Prostate gland (tissue), 2 donors: ENCODE measurements around the gene CEP250. TPM values are rescaled to one million over a fixed set of nuclear protein-coding genes. Genes with fewer than 3 reads are reported as not detected.

Experiments
- DNase-seq: peaks from one replicate; pipeline ENCODE4 v3.0.0-alpha.2; 2019; ENCODE audit warnings: low spot score
- H3K27ac ChIP-seq, 2 donors: fragments of 200-600 bp; sonication (generic); 2 replicates each; pipeline ENCODE4 v1.5.1; 2017 to 2019
- H3K27me3 ChIP-seq: fragments of 200-600 bp; sonication (generic); replicated peaks from 2 replicates; pipeline ENCODE4 v1.5.1; 2019; ENCODE audit not compliant: insufficient read depth
- H3K36me3 ChIP-seq, 2 donors: fragments of 200-600 bp; sonication (generic); 1 replicate in 1 of 2; 2 replicates in 1 of 2; pipeline versions ENCODE4 v1.5.1 to v1.8.1; 2017 to 2019
- H3K4me1 ChIP-seq: fragments of 200-600 bp; sonication (generic); replicated peaks from 2 replicates; pipeline ENCODE4 v1.5.1; 2019
- H3K4me3 ChIP-seq, 2 donors: fragments of 200-600 bp; sonication (generic); 2 replicates each; pipeline ENCODE4 v1.5.1; 2017 to 2019
- H3K9me3 ChIP-seq: fragments of 200-600 bp; sonication (generic); 2 replicates; pipeline ENCODE4 v1.5.1; 2017
- CTCF ChIP-seq, 4 experiments: fragments of 200-600 bp in 2 of 4; fragments of 450-650 bp in 2 of 4; sonication (generic) in 2 of 4; IDR thresholded peaks; 1 replicate in 3 of 4; 2 replicates in 1 of 4; pipeline ENCODE4 v1.5.1; 2016 to 2019; ENCODE audit warnings: antibody characterized with exemption in 4 of 4, mild to moderate bottlenecking in 2 of 4, moderate library complexity in 2 of 4
- POLR2A ChIP-seq: fragments of 450-650 bp; IDR thresholded peaks from one replicate; pipeline ENCODE4 v1.6.1; 2016; ENCODE audit warnings: antibody characterized with exemption, mild to moderate bottlenecking
- POLR2AphosphoS5 ChIP-seq: sonication (generic); formaldehyde crosslinking; IDR thresholded peaks from one replicate; pipeline ENCODE4 v1.6.1; 2017; ENCODE audit warnings: antibody characterized with exemption
- WGBS: methylation state at CpG from one replicate; pipeline ENCODE4 v1.1.5; 2018; 5-methylcytosine and 5-hydroxymethylcytosine counted together
- intact Hi-C: fragments of 100-400 bp; cut with DNase I; formaldehyde crosslinking; loops from one replicate; pipeline ENCODE4 v1.14.2; 2022
- total RNA-seq, 2 donors: library from RNA; depleted of rRNA; stranded (reverse); fragments of >200 nt; gene quantifications; one replicate each; pipeline ENCODE4 v1.1.0, GENCODE V29; 2016

The CEP250 gene
- total RNA-seq, 2 donors from 2014 or later, result 35.2 to 36.9 TPM

- Histone ChIP-seq H3K4me3 (no peak overlapping the region), H3K27me3 (no peaks in the 10 kb centered on the region), H3K4me1 (no peaks in the 10 kb centered on the region), H3K27ac (no peak overlapping the region), H3K9me3 (no peaks in the 10 kb centered on the region), H3K36me3 (peaks cover 0 to 10% of the 10 kb centered on the region in 2 donors)
- intact Hi-C loops, result no loop called here
- WGBS, result 89% methylated on average over 2 of the region's 2 CpGs
- no peak for DNase-seq
- TF ChIP-seq POLR2AphosphoS5 (no peak), CTCF (IDR thresholded peaks at IDR 0.05) (peak in 3 of 4 experiments; percentile 40 to 58 (median 51))
Measured at GRCh38 chr20:35511814-35512420, 56.5 kb downstream of the CEP250 start.

DNA sequence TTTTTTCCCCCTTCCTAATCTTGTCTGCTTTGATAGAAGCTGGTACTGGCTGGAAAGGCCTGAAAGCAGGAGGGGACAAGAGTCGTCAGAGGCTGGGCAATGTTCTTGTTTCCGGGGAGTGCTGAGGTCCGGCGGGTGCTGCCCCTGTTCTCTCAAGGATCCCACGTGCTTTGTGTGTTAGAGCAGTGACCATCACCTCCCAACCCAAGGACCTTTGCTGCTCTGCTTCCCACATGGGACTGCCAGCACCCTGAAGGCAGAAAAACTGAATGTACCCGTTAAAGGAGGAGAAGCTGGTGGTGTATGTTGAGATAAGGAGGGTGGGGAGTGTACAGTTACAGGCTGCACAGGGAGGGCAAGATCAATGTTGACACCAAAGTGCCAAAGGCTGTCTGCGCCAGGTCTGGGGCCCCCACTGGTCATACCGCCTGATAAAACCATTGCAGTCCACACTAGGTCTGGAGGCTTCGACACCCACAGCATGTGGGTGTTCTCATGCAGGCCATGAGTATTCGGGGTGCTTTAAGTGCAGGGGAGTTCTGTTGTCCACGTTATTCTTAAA, 59.1 kb downstream of the CEP250 start:
- H3K36me3 ChIP-seq, result peaks cover 0 to 5% of the 10 kb centered on the region in 2 donors
- DNase-seq, result no peak
- H3K27ac ChIP-seq, result no peak overlapping the region
- no peak for TF ChIP-seq POLR2AphosphoS5
- no peak for TF ChIP-seq POLR2A
- no peak for TF ChIP-seq CTCF (IDR thresholded peaks at IDR 0.05)
- H3K27me3 ChIP-seq, result no peaks in the 10 kb centered on the region
- H3K9me3 ChIP-seq, result no peaks in the 10 kb centered on the region
- intact Hi-C loops, result no loop called here
- H3K4me3 ChIP-seq, result no peak overlapping the region
- WGBS, result 78% methylated on average over 11 of the region's 11 CpGs
- H3K4me1 ChIP-seq, result no peaks in the 10 kb centered on the region

- TF ChIP-seq POLR2AphosphoS5 (no peak), POLR2A (no peak), CTCF (IDR thresholded peaks at IDR 0.05) (no peak)
- WGBS, result 97% methylated on average over 4 of the region's 4 CpGs
Measured at GRCh38 chr20:35515341-35515740, 59.9 kb downstream of the CEP250 start.

DNA sequence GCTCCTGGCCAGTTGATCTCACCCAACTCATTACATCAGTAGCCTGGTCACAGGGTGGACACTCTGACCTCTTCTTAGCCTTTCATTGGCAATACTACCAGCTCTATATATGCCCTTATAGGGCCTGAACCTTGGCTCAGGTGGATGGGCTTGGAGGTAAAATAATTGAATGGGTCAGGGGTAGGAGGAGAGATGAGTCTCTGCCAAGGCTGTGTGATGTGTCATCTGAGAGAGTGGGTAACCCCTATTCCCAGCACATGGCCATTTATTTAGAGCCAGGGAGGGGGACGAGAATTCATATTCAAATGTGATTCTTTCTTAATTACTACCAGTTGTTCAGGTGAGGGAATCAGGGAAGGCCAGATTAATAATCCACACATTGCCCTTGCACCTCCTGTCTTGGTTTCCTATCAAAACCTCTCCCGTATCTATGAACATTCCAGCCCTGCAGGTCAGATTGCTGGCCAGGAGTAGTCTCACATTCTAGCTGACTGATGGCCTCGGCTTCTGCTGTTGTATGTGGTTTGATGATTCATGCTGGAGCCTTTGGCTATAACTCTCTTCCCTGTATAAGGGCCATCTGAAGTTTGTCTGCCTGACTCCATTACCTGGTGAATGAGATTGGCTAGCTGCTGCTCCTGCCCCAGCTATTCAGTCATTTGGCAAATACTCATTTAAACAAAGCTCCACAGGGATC, 60.7 kb downstream of the CEP250 start:
- no peak for DNase-seq
- Histone ChIP-seq H3K27me3 (no peaks in the 10 kb centered on the region), H3K36me3 (no peaks in the 10 kb centered on the region), H3K9me3 (no peaks in the 10 kb centered on the region), H3K4me3 (no peak overlapping the region), H3K27ac (no peak overlapping the region), H3K4me1 (no peaks in the 10 kb centered on the region)
- intact Hi-C loops, result no loop called here
- 70% methylated on average over 3 of the region's 3 CpGs for WGBS
- TF ChIP-seq POLR2A (no peak), POLR2AphosphoS5 (no peak), CTCF (IDR thresholded peaks at IDR 0.05) (no peak)

More at GRCh38 chr20:35515341-35515740, 59.9 kb downstream of the CEP250 start:
- Histone ChIP-seq H3K36me3 (no peaks in the 10 kb centered on the region), H3K27me3 (no peaks in the 10 kb centered on the region), H3K4me1 (no peaks in the 10 kb centered on the region), H3K27ac (no peak overlapping the region), H3K4me3 (no peak overlapping the region), H3K9me3 (no peaks in the 10 kb centered on the region)
- no peak for DNase-seq
- intact Hi-C loops, result no loop called here
